Kidney epithelial cell (primary cell): ENCODE results near the gene RUNX1. TPM values are rescaled to one million over a fixed set of nuclear protein-coding genes. Genes with fewer than 3 reads are reported as not detected.
"Not testable (repeated sequence)": the region's sequence is repeated elsewhere in the genome, so short reads cannot be mapped to it uniquely, and the experiment has no call there.

Experiments used
- DNase-seq: peaks from one replicate; pipeline ENCODE4 v3.0.0-alpha.2; 2010; ENCODE audit warnings: low read depth
- H3K27me3 ChIP-seq: 2 replicates; pipeline ENCODE4 v1.6.0; 2011; ENCODE audit warnings: low read length; ENCODE audit not compliant: control insufficient read depth, insufficient read depth
- H3K36me3 ChIP-seq: 2 replicates; pipeline ENCODE4 v1.5.1; 2011; ENCODE audit warnings: low read length; ENCODE audit not compliant: control insufficient read depth, insufficient read depth
- H3K4me3 ChIP-seq: 2 replicates; pipeline ENCODE4 v1.5.1; 2011; ENCODE audit warnings: low read depth, mild to moderate bottlenecking, control low read depth, low read length
- CTCF ChIP-seq: IDR thresholded peaks from 2 replicates; pipeline ENCODE4 v1.5.1; 2011; ENCODE audit warnings: mild to moderate bottlenecking, moderate library complexity, low read length, control low read depth, inconsistent platforms; ENCODE audit not compliant: insufficient read depth, poor library complexity, severe bottlenecking
- total RNA-seq: library from RNA; depleted of rRNA; stranded (reverse); fragments of >200 nt; gene quantifications from 2 replicates; pipeline ENCODE4 v1.2.3, GENCODE V29; 2015

RUNX1 gene
- total RNA-seq, 1 donor from 2014 or later, result 43.0 TPM

DNA sequence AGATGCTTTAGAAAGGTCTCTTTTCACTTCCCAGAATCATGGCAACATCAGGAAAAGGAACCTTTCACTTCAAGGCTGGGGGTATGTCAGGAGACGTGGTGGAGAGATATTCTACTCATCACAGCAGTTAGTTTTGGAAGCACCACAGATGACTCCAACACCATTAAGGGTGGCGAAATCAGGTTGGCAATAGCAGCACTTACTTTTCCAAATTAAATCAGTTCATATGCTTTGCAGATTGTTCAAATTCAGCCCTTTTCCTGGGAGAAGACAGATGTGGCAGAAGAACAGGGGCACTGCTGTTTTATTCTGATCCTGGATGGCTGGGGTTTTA, 79.0 kb downstream of the RUNX1 start:
- no peak for TF ChIP-seq CTCF
- Histone ChIP-seq H3K4me3 (no peak overlapping the region), H3K27me3 (no peaks in the 10 kb centered on the region), H3K36me3 (no peaks in the 10 kb centered on the region)
- no peak for DNase-seq

DNA sequence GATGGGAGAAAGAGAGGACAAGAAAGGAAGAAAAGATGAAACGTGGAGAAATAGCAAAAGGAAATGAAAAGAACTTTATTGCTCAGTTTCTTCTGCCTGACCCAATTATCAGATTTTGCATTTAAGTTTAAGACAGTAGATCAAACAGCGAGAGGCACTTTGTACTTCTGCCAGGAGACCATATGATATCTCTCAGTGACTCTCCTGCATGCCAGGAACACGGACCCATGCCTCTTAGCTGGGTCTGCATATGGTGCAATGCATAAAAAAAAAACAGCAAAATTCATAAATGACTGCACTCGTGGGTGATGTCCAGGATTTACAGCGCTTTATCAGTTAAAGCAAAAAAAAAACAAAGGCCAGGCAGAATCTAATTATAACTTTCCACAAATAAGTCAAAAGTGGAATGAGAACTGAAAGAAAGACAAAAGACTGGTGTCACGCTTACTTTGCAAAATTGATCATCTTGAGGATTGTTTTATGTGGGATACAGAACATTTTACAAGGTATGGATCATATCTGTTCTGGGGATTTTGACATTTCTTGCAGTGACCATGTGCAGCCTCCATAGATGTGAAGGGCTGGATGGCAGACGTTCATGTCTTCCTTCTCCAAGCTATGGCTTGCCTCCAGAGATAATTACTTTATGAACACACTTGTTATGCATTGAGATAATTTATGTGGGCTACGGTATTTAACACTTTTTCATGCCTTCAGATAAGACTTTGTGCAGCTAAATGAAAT, 79.5 kb downstream of the RUNX1 start:
- no peak overlapping the region for H3K4me3 ChIP-seq
- H3K36me3 ChIP-seq, result peaks cover 1% of the 10 kb centered on the region
- no peaks in the 10 kb centered on the region for H3K27me3 ChIP-seq
- TF ChIP-seq CTCF, result no peak
- no peak for DNase-seq

- DNase-seq, result no peak
- Histone ChIP-seq H3K27me3 (no peaks in the 10 kb centered on the region), H3K4me3 (no peak overlapping the region), H3K36me3 (peaks cover 1% of the 10 kb centered on the region)
- TF ChIP-seq CTCF, result no peak
These were observed 80.4 kb downstream of the RUNX1 start for GRCh38 chr21:34968414-34969333.

GRCh38 chr21:34967509-34968289, 81.4 kb downstream of the RUNX1 start:
- Histone ChIP-seq H3K4me3 (no peak overlapping the region), H3K36me3 (peaks cover 1% of the 10 kb centered on the region), H3K27me3 (no peaks in the 10 kb centered on the region)
- no peak for DNase-seq
- TF ChIP-seq CTCF, result no peak

DNA sequence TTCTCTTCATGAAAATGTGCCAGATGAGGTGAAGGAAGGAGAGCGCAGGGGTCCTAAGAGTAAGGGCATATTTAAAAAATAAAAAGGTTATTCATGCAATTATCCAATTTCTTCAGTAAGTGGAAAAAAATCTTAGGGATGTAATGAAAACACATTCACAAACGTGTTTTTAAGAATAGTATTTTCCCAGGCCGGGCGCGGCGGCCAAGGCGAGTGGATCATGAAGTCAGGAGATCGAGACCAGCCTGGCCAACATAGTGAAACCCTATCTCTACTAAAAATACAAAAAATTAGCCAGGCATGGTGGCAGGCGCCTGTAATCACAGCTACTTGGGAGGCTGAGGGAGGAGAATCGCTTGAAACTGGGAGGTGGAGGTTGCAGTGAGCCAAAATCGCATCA, 82.2 kb downstream of the RUNX1 start:
- DNase-seq, H3K27me3 ChIP-seq, H3K4me3 ChIP-seq, H3K36me3 ChIP-seq: not testable (repeated sequence)
